GM12801 (cell line): ENCODE data around the gene ACSM3.

Source experiments
- TF ChIP-seq, protein P1 (sequence below): IDR thresholded peaks from one replicate; pipeline ENCODE4 v1.5.1; 2011; ENCODE audit warnings: control low read depth; ENCODE audit not compliant: insufficient read length; ENCODE audit errors: extremely low read depth

The ACSM3 gene

DNA sequence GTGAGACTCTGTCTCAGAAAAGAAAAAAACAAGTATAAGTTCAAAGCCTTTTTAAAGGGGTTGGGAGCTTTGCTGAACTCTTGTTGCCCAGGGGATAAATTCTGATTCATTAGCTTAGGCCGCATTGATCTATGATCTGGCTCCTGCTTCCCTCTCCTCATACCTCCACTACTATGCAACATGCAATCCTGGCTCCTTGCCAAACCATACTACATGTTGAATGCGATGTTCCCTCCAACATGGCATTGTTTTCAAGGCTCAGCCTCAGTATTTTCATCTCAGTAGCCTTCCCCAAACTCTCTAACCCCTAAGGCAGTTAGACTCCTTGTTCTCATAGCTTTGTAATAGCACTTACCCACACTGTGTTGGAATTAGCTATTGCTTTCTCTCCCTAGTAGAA is 48.7 kb downstream of the ACSM3 start:
- TF ChIP-seq, protein P1, sequence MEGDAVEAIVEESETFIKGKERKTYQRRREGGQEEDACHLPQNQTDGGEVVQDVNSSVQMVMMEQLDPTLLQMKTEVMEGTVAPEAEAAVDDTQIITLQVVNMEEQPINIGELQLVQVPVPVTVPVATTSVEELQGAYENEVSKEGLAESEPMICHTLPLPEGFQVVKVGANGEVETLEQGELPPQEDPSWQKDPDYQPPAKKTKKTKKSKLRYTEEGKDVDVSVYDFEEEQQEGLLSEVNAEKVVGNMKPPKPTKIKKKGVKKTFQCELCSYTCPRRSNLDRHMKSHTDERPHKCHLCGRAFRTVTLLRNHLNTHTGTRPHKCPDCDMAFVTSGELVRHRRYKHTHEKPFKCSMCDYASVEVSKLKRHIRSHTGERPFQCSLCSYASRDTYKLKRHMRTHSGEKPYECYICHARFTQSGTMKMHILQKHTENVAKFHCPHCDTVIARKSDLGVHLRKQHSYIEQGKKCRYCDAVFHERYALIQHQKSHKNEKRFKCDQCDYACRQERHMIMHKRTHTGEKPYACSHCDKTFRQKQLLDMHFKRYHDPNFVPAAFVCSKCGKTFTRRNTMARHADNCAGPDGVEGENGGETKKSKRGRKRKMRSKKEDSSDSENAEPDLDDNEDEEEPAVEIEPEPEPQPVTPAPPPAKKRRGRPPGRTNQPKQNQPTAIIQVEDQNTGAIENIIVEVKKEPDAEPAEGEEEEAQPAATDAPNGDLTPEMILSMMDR: no peak

DNA sequence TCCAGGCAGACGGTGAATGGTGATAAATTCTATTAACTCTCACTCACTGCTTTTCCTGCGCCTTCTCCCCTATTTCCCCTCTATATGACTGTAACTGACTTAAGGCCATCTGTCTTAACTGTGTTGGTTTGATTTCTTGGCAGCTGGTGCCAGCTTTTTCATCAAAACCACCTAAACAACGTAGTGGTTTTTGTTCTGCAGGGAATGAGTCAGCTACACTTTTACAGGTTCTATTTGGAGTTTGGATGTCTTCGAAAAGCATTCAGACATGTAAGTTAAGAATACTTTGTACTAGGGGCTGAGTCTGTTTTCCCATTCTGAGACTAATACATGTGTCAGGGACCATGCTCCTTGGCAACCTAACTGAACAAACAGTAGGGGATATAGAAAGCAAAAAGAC is 51.0 kb downstream of the ACSM3 start:
- TF ChIP-seq, protein P1: no peak

GRCh38 chr16:20818929-20819585 is 55.2 kb downstream of the ACSM3 start:
- TF ChIP-seq, protein P1: no peak

GRCh38 chr16:20821682-20822081 is 57.9 kb downstream of the ACSM3 start:
- TF ChIP-seq, protein P1: no peak

DNA sequence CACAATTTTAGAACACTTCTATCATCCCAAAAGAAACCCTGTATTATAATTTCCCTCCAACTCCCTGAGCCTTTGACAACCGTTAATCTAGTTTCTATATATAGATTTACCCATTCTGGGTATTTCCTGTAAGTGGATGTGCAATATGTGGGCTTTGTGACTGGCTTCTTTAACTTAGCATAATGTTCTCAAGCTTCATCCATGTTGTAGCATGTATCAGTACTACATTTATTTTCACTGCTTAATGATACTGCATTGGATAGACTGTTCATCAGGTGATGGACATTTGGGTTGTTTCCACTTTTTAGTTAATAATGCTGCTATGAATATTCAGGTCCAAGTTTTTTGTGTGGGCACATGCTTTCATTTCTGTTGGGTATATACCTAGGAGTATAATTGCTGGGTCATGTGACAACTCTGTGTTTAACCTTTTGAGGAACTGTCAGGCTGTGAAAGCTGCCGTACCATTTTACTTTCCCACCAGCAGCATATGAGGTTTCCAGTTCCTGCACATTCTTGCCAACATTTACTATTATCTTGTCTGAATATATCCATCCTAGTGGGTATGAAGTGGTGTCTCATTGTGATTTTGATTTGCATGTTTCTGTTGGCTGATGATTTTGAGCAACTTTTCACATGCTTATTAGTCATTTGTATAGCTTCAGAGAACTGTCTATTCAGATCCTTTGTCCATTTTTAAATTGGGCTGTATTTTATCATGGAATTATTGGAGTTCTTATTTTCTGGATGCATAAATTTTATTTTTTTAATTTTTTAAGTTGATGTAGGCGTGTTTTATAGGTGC is 58.9 kb downstream of the ACSM3 start:
- TF ChIP-seq, protein P1: no peak

- TF ChIP-seq, protein P1: no peak
These were observed 62.3 kb downstream of the ACSM3 start for GRCh38 chr16:20826039-20826566.

GRCh38 chr16:20829536-20829935 is 65.7 kb downstream of the ACSM3 start:
- TF ChIP-seq, protein P1: no peak
